MCF 10A (cell line): ENCODE results near the gene PLA2G4B. TPM values are rescaled to one million over a fixed set of nuclear protein-coding genes. Genes with fewer than 3 reads are reported as not detected.

Source experiments
- BruUV-seq: library from RNA; stranded (reverse); fragments of 400-500 nt; replicated peaks from 2 replicates; lab custom pipeline; 2021; lab: Mats Ljungman, UMichigan
- CTCF ChIA-PET: fragments of 300-600 bp; sonication (Branson Sonifier 250); formaldehyde crosslinking; extraction: SDS; loops from one replicate; lab custom pipeline; 2021; ENCODE audit warnings: antibody characterized with exemption, inconsistent platforms; lab: Yijun Ruan, JAX
- POLR2A ChIA-PET: fragments of 300-600, 350-650 bp; sonication (Branson Sonifier 250); formaldehyde crosslinking; extraction: SDS; loops from one replicate; lab custom pipeline; 2020; ENCODE audit warnings: antibody characterized with exemption, inconsistent platforms; lab: Yijun Ruan, JAX
- DNase-seq: peaks from one replicate; pipeline ENCODE4 v3.0.0-alpha.2; 2018; ENCODE audit not compliant: unreplicated experiment
- H3K27ac Mint-ChIP-seq: one replicate; pipeline ENCODE4 v1.8.0; 2022; ENCODE audit warnings: mild to moderate bottlenecking, low read depth, mixed read lengths; ENCODE audit not compliant: unreplicated experiment
- H3K27me3 Mint-ChIP-seq: one replicate; pipeline ENCODE4 v1.8.0; 2022; ENCODE audit warnings: mixed read lengths; ENCODE audit not compliant: insufficient read depth, unreplicated experiment
- H3K36me3 Mint-ChIP-seq: one replicate; pipeline ENCODE4 v1.8.0; 2022; ENCODE audit warnings: mild to moderate bottlenecking, moderate library complexity, mixed read lengths; ENCODE audit not compliant: insufficient read depth, unreplicated experiment
- H3K4me1 Mint-ChIP-seq: one replicate; pipeline ENCODE4 v1.8.0; 2022; ENCODE audit warnings: mixed read lengths; ENCODE audit not compliant: insufficient read depth, unreplicated experiment
- H3K4me3 Mint-ChIP-seq: one replicate; pipeline ENCODE4 v1.8.0; 2022; ENCODE audit warnings: mild to moderate bottlenecking, moderate library complexity, mixed read lengths; ENCODE audit not compliant: unreplicated experiment
- H3K9me3 Mint-ChIP-seq: one replicate; pipeline ENCODE4 v1.8.0; 2022; ENCODE audit warnings: mixed read lengths; ENCODE audit not compliant: unreplicated experiment
- intact Hi-C: fragments of 100-400 bp; cut with micrococcal nuclease; formaldehyde crosslinking; loops from 2 replicates; pipeline ENCODE4 v1.14.1; 2022
- total RNA-seq: library from RNA; stranded (reverse); gene quantifications from 2 replicates; pipeline ENCODE4 v1.2.3, GENCODE V29; 2022
- TF ChIP-seq, protein P1 (sequence below): fragments of 200-600 bp; IDR thresholded peaks from one replicate; pipeline ENCODE4 v1.8.0; 2022; ENCODE audit warnings: antibody characterized with exemption, mild to moderate bottlenecking; ENCODE audit not compliant: unreplicated experiment

Gene PLA2G4B
- total RNA-seq, 1 experiment from 2014 or later: 3.8 TPM

DNA sequence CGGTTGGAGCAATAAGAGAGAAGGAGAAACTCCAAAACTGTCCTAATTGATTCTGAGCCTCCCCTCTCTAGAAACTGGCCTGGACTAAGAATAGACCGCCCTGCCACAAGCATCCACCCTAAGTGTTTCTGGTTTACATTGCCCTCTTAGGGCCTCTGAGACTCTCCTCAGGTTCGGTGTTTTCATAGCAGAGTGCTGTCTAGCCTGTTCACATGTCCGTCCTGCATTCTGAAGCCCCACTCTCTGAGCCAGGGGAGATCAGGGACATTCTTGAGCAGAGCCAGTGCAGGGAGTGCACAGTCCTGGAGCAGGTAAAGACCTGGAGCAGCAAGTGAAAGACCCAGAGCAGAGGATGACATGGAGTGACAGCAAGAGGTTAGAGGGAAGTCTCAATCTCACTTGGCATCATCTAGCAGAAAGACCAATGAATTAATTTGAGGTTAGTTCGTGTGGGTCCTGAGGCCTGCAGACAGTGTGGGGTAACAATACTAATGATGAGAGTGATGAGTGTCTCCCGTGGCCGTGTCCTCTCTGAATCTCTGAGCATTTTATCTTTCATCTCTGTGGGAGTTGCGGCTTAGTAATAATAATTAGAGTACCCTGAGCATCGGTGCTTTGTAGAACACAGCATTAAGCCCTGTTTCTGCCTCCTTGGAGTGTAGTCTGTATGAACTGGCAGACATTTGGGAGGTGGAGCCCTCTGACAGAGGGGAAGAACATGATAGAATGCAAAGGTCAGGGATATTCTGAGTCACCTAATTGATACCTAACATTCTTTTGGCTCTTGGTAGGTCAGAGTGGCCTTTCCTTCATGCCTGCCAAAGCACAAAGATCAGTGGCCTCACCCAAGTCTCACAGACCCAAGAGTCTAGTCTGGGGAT is 39.8 kb upstream of the PLA2G4B start:
- Mint-ChIP-seq H3K36me3 (peaks cover 19% of the 10 kb centered on the region), H3K4me1 (peaks cover 34% of the 10 kb centered on the region), H3K27me3 (no peaks in the 10 kb centered on the region), H3K4me3 (no peak overlapping the region), H3K27ac (no peak overlapping the region), H3K9me3 (no peaks in the 10 kb centered on the region)
- ChIA-PET CTCF (no interaction called here), POLR2A (interaction anchor here (12.5 to 15.9 kb wide), 2 partner anchors 21 to 23 kb away, joined by 193 to 486 read pairs; partner anchors contain the start of gene MAPKBP1)
- DNase-seq: no peak
- no TSS peak for BruUV-seq
- intact Hi-C loops: no loop called here
- TF ChIP-seq, protein P1, sequence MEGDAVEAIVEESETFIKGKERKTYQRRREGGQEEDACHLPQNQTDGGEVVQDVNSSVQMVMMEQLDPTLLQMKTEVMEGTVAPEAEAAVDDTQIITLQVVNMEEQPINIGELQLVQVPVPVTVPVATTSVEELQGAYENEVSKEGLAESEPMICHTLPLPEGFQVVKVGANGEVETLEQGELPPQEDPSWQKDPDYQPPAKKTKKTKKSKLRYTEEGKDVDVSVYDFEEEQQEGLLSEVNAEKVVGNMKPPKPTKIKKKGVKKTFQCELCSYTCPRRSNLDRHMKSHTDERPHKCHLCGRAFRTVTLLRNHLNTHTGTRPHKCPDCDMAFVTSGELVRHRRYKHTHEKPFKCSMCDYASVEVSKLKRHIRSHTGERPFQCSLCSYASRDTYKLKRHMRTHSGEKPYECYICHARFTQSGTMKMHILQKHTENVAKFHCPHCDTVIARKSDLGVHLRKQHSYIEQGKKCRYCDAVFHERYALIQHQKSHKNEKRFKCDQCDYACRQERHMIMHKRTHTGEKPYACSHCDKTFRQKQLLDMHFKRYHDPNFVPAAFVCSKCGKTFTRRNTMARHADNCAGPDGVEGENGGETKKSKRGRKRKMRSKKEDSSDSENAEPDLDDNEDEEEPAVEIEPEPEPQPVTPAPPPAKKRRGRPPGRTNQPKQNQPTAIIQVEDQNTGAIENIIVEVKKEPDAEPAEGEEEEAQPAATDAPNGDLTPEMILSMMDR: no peak

DNA sequence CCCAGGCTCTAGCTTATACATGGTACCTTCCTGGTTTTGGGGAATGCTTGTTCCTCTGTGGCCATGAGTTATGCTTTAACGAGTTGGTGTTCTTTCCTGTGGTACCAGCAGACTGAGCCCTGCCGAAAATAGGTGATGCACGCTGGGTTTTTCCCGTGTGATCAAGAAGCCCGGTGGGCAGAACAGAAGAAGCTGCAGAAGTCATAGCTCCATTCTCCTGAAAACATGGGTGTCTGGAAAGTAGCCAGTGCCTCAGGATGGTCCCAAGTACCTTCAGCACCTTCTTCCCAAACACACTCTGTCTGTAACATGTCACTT is 39.2 kb upstream of the PLA2G4B start:
- Mint-ChIP-seq H3K36me3 (peaks cover 19% of the 10 kb centered on the region), H3K9me3 (no peaks in the 10 kb centered on the region), H3K27ac (no peak overlapping the region), H3K4me3 (no peak overlapping the region), H3K27me3 (no peaks in the 10 kb centered on the region), H3K4me1 (peaks cover 34% of the 10 kb centered on the region)
- BruUV-seq: no TSS peak
- ChIA-PET CTCF (interaction anchor here (0.7 kb wide), 1 partner anchor 334 kb away, joined by 4 read pairs; no protein-coding TSS in a partner anchor), POLR2A (interaction anchor here (15.9 kb wide), 1 partner anchor 23 kb away, joined by 486 read pairs; the partner anchor contains the start of gene MAPKBP1)
- intact Hi-C loops: no loop called here
- TF ChIP-seq, protein P1: no peak
- DNase-seq: no peak

DNA sequence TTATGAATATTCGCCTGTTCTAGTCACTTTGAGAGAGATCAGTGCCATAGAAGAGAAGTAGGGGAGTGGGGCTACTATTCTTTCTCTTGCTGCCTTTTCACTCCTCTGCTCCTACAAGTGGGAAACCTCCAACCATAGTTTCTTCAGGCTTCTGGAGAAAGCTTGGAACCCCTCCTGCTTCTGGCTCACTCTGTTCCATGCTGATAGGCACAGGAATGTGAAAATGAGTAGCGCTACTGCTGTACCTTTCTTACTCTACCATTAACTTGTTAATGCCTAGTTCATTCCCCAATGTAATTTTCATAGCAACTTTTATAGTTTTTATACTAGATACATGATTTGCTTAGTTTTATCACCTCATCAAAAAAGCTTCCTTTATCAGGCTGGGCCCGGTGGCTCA is 37.5 kb upstream of the PLA2G4B start:
- no peak overlapping the region for H3K27ac Mint-ChIP-seq
- peaks cover 38% of the 10 kb centered on the region for H3K4me1 Mint-ChIP-seq
- TF ChIP-seq, protein P1: no peak
- no TSS peak for BruUV-seq
- no peak overlapping the region for H3K4me3 Mint-ChIP-seq
- ChIA-PET POLR2A (interaction anchor here (3.2 to 15.9 kb wide), 2 partner anchors 11 to 25 kb away, joined by 24 to 486 read pairs; partner anchors contain the start of gene MAPKBP1), CTCF (interaction anchor here (0.5 to 8.2 kb wide), 6 partner anchors 8 to 327 kb away, joined by 3 to 147 read pairs (median 3); partner anchors contain the start of gene MAPKBP1)
- DNase-seq: no peak
- no peaks in the 10 kb centered on the region for H3K9me3 Mint-ChIP-seq
- H3K27me3 Mint-ChIP-seq: no peaks in the 10 kb centered on the region
- intact Hi-C loops: no loop called here
- H3K36me3 Mint-ChIP-seq: peaks cover 19% of the 10 kb centered on the region

DNA sequence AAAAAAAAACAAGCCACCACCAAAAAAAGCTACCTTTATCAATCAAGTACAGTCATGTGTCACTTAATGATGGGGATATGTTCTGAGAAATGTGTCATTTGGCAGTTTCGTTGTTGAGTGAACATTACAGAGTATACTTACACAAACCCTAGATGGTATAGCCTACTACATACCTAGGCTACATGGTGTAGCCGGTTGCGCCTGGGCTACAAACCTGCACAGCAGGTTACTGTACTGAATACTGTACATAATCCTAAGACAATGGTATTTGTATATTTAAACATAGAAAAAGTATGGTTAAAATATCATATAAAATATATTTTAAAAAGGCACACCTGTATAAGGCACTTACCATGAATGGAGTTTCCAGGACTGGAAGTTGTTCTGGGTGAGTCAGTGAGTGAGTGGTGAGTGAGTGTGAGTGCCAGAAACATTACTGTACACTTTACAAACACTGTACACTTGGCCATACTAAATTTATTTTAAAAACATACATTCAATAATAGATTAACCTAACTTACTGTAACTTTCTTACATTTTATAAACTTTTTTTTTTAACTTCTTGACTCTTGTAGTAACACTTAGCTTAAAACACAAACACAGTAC is 36.7 kb upstream of the PLA2G4B start:
- Mint-ChIP-seq H3K27me3 (no peaks in the 10 kb centered on the region), H3K27ac (no peak overlapping the region), H3K36me3 (peaks cover 19% of the 10 kb centered on the region), H3K9me3 (no peaks in the 10 kb centered on the region), H3K4me1 (peaks cover 37% of the 10 kb centered on the region), H3K4me3 (no peak overlapping the region)
- TF ChIP-seq, protein P1: no peak
- POLR2A ChIA-PET: interaction anchor here (0.6 to 15.9 kb wide), 3 partner anchors 11 to 243 kb away, joined by 3 to 486 read pairs (median 24); partner anchors contain the start of gene MAPKBP1
- intact Hi-C loops: no loop called here
- no TSS peak for BruUV-seq
- DNase-seq: peak; percentile 57
- CTCF ChIA-PET: interaction anchor here (1.1 to 8.2 kb wide), 6 partner anchors 9 to 944 kb away, joined by 3 to 147 read pairs (median 4); partner anchors contain the start of gene MAPKBP1
